ENCODE data around the gene DOCK1. TPM values are rescaled to one million over a fixed set of nuclear protein-coding genes. Genes with fewer than 3 reads are reported as not detected.

The DOCK1 gene
- total RNA-seq, 1 donor from 2014 or later: 74.8 TPM

- no peak overlapping the region for H3K27ac Mint-ChIP-seq
- H3K4me3 Mint-ChIP-seq: no peak overlapping the region
- TF ChIP-seq CTCF (IDR thresholded peaks at IDR 0.05; ENCODE audit: unreplicated experiment): no peak
- DNase-seq (ENCODE audit: low spot score in 2 of 2, unreplicated experiment in 2 of 2): no peak
- peaks cover 54% of the 10 kb centered on the region for H3K36me3 Mint-ChIP-seq
- no peaks in the 10 kb centered on the region for H3K9me3 Mint-ChIP-seq
- no peaks in the 10 kb centered on the region for H3K27me3 Mint-ChIP-seq (ENCODE audit: low read depth)
- peaks cover 5% of the 10 kb centered on the region for H3K4me1 Mint-ChIP-seq
These were observed 136.3 kb downstream of the DOCK1 start for GRCh38 chr10:127041552-127041951.

DNA sequence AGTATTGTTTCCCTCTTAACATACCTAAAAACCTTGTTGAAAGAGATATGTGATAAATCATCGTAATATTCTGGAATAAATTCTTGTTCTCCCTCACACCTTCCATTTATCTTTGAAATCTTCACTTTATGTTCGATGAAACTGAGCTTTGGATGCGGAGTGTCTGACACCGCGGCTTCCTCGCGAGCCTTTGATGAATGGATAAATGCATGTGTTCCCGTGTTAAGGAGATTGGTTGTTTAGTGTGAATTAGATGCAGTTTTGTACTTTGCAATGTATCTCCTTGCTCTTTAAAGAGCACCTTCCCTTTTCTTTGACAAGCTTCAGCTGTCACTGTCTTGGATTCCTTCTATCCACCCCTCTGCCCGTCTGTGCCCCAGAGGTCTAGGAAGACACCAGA lies 138.1 kb downstream of the DOCK1 start:
- no peak overlapping the region for H3K4me3 Mint-ChIP-seq
- peaks cover 5% of the 10 kb centered on the region for H3K4me1 Mint-ChIP-seq
- DNase-seq (ENCODE audit: low spot score in 2 of 2, unreplicated experiment in 2 of 2): no peak
- no peak for TF ChIP-seq CTCF (IDR thresholded peaks at IDR 0.05; ENCODE audit: unreplicated experiment)
- H3K27ac Mint-ChIP-seq: no peak overlapping the region
- H3K27me3 Mint-ChIP-seq (ENCODE audit: low read depth): no peaks in the 10 kb centered on the region
- H3K9me3 Mint-ChIP-seq: no peaks in the 10 kb centered on the region
- H3K36me3 Mint-ChIP-seq: peaks cover 51% of the 10 kb centered on the region

- Mint-ChIP-seq H3K4me3 (no peak overlapping the region), H3K27me3 (ENCODE audit: low read depth) (no peaks in the 10 kb centered on the region), H3K4me1 (peaks cover 5% of the 10 kb centered on the region), H3K36me3 (peaks cover 43% of the 10 kb centered on the region), H3K9me3 (no peaks in the 10 kb centered on the region), H3K27ac (no peak overlapping the region)
- no peak for TF ChIP-seq CTCF (IDR thresholded peaks at IDR 0.05; ENCODE audit: unreplicated experiment)
- DNase-seq (ENCODE audit: low spot score in 2 of 2, unreplicated experiment in 2 of 2): peak in 1 of 2 experiments; percentile 16
These were observed 139.0 kb downstream of the DOCK1 start for GRCh38 chr10:127044186-127044585.

- peaks cover 5% of the 10 kb centered on the region for H3K4me1 Mint-ChIP-seq
- H3K27ac Mint-ChIP-seq: no peak overlapping the region
- DNase-seq (ENCODE audit: low spot score in 2 of 2, unreplicated experiment in 2 of 2): no peak
- H3K4me3 Mint-ChIP-seq: no peak overlapping the region
- no peaks in the 10 kb centered on the region for H3K27me3 Mint-ChIP-seq (ENCODE audit: low read depth)
- H3K36me3 Mint-ChIP-seq: peaks cover 16% of the 10 kb centered on the region
- TF ChIP-seq CTCF (IDR thresholded peaks at IDR 0.05; ENCODE audit: unreplicated experiment): no peak
- no peaks in the 10 kb centered on the region for H3K9me3 Mint-ChIP-seq
These were observed 142.0 kb downstream of the DOCK1 start for GRCh38 chr10:127046975-127047877.

DNA sequence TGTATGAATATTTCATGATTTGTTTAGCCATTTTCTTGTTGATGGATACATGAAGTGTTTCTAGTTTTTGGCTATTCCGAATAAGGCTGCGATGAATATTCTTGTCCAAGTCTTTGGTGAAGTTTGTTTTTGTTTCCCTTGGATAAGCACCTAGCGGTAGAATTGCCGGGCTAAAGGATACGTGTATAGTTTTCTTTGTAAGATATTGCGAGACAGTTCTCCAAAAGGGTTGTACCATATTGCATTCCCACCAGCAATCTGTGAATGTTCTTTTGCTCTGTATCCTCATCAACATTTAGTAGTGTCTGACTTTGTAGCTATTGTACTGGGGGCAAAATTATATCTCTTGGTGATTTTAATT lies 142.6 kb downstream of the DOCK1 start:
- H3K27me3 Mint-ChIP-seq (ENCODE audit: low read depth): no peaks in the 10 kb centered on the region
- peaks cover 5% of the 10 kb centered on the region for H3K4me1 Mint-ChIP-seq
- no peak for DNase-seq (ENCODE audit: low spot score in 2 of 2, unreplicated experiment in 2 of 2)
- no peak overlapping the region for H3K4me3 Mint-ChIP-seq
- TF ChIP-seq CTCF (IDR thresholded peaks at IDR 0.05; ENCODE audit: unreplicated experiment): no peak
- H3K27ac Mint-ChIP-seq: no peak overlapping the region
- H3K36me3 Mint-ChIP-seq: peaks cover 15% of the 10 kb centered on the region
- no peaks in the 10 kb centered on the region for H3K9me3 Mint-ChIP-seq

Data from mesothelial cell of epicardium (in vitro differentiated cells).